Caki2 (cell line): ENCODE results near the gene BHLHA9. TPM values are rescaled to one million over a fixed set of nuclear protein-coding genes. Genes with fewer than 3 reads are reported as not detected.

Experiments
- DNase-seq: peaks from one replicate; pipeline ENCODE4 v3.0.0-alpha.2; 2015; ENCODE audit warnings: low read depth
- in situ Hi-C: cut with HindIII; loops from 2 replicates; pipeline ENCODE4 v1.10.0; 2016; ENCODE audit warnings: low sequenced_read_pairs, low pct_unique_long_range_greater_than_20kb, mixed read lengths
- total RNA-seq: library from RNA; depleted of rRNA; stranded (reverse); fragments of >200 nt; shearing (Covaris generic); gene quantifications from 2 replicates; pipeline ENCODE4 v1.2.3, GENCODE V29; 2014; ENCODE audit warnings: low replicate concordance

BHLHA9 gene
- total RNA-seq, 1 experiment from 2014 or later = not detected

- in situ Hi-C loops = no loop called here
- no peak for DNase-seq
Measured at GRCh38 chr17:1241929-1242328, 28.3 kb upstream of the BHLHA9 start.

GRCh38 chr17:1244606-1245012, 25.6 kb upstream of the BHLHA9 start:
- in situ Hi-C loops = no loop called here
- no peak for DNase-seq

- in situ Hi-C loops = no loop called here
- no peak for DNase-seq
Measured at GRCh38 chr17:1251866-1252608, 18.2 kb upstream of the BHLHA9 start.

- in situ Hi-C loops = no loop called here
- DNase-seq = no peak
Measured at GRCh38 chr17:1255041-1255440, 15.2 kb upstream of the BHLHA9 start.

GRCh38 chr17:1256699-1257098, 13.5 kb upstream of the BHLHA9 start:
- in situ Hi-C loops = no loop called here
- DNase-seq = no peak

GRCh38 chr17:1260086-1260769, 10.0 kb upstream of the BHLHA9 start:
- in situ Hi-C loops = no loop called here
- no peak for DNase-seq

GRCh38 chr17:1260770-1261161, 9.5 kb upstream of the BHLHA9 start:
- in situ Hi-C loops = no loop called here
- no peak for DNase-seq

- in situ Hi-C loops = no loop called here
- no peak for DNase-seq
Measured at GRCh38 chr17:1264196-1264595, 6.0 kb upstream of the BHLHA9 start.

GRCh38 chr17:1267471-1267943, 2.7 kb upstream of the BHLHA9 start:
- in situ Hi-C loops = no loop called here
- no peak for DNase-seq

GRCh38 chr17:1271030-1271423, 783 bp downstream of the BHLHA9 start:
- DNase-seq = no peak
- in situ Hi-C loops = no loop called here

- no peak for DNase-seq
- in situ Hi-C loops = no loop called here
Measured at GRCh38 chr17:1271441-1271840, 1.2 kb downstream of the BHLHA9 start.

- in situ Hi-C loops = no loop called here
- no peak for DNase-seq
Measured at GRCh38 chr17:1272701-1273100, 2.5 kb downstream of the BHLHA9 start.

GRCh38 chr17:1273492-1274244, 3.4 kb downstream of the BHLHA9 start:
- DNase-seq = no peak
- in situ Hi-C loops = no loop called here

- DNase-seq = no peak
Measured at GRCh38 chr17:1274245-1274608, 4.0 kb downstream of the BHLHA9 start.

GRCh38 chr17:1275205-1275961, 5.1 kb downstream of the BHLHA9 start:
- no peak for DNase-seq
- in situ Hi-C loops = no loop called here

More at GRCh38 chr17:1274245-1274608, 4.0 kb downstream of the BHLHA9 start:
- in situ Hi-C loops = no loop called here

- in situ Hi-C loops = no loop called here
- DNase-seq = no peak
Measured at GRCh38 chr17:1275962-1276736, 5.9 kb downstream of the BHLHA9 start.

- in situ Hi-C loops = no loop called here
- no peak for DNase-seq
Measured at GRCh38 chr17:1280652-1281051, 10.4 kb downstream of the BHLHA9 start.
